Left ventricle myocardium inferior (tissue), 1 donor: ENCODE data around the gene NANS. TPM values are rescaled to one million over a fixed set of nuclear protein-coding genes. Genes with fewer than 3 reads are reported as not detected.
A peak's percentile ranks its signal among the peaks of the same experiment; 100 is the strongest.
"Not testable (repeated sequence)": the region's sequence is repeated elsewhere in the genome, so short reads cannot be mapped to it uniquely, and the experiment has no call there.

Source experiments
- DNase-seq: peaks from one replicate; pipeline ENCODE4 v3.0.0-alpha.2; 2020
- H3K27ac ChIP-seq: fragments of 200-600 bp; replicated peaks from 2 replicates; pipeline ENCODE4 v1.8.0; 2021
- H3K27me3 ChIP-seq: fragments of 200-600 bp; 2 replicates; pipeline ENCODE4 v1.8.0; 2021; ENCODE audit warnings: low read depth
- H3K36me3 ChIP-seq: fragments of 200-600 bp; 2 replicates; pipeline ENCODE4 v1.8.0; 2021
- H3K4me1 ChIP-seq: fragments of 200-600 bp; 2 replicates; pipeline ENCODE4 v1.8.0; 2021
- H3K4me3 ChIP-seq: fragments of 200-600 bp; 2 replicates; pipeline ENCODE4 v1.8.0; 2021; ENCODE audit warnings: mild to moderate bottlenecking, moderate library complexity
- H3K9me3 ChIP-seq: fragments of 200-600 bp; replicated peaks from 2 replicates; pipeline ENCODE4 v1.8.0; 2021
- CTCF ChIP-seq: fragments of 200-600 bp; IDR thresholded peaks from 2 replicates; pipeline ENCODE4 v1.8.0; 2021; ENCODE audit warnings: antibody characterized with exemption, mild to moderate bottlenecking, borderline replicate concordance
- intact Hi-C: fragments of 100-400 bp; cut with micrococcal nuclease; formaldehyde crosslinking; loops from one replicate; pipeline ENCODE4 v1.11.0; 2022
- total RNA-seq: library from RNA; stranded (reverse); fragmentation: NEBNext Ultra II Directional; extraction: Animal tissue kit (Norgen Biotek cat#: 25700); gene quantifications from one replicate; pipeline ENCODE4 v1.2.1, GENCODE V29; 2021
- donor health status: DM: no; HTN: yes; CAD: no; lungs with severe emphysema.

Gene NANS
- total RNA-seq, 1 donor from 2014 or later, result 38.6 TPM

DNA sequence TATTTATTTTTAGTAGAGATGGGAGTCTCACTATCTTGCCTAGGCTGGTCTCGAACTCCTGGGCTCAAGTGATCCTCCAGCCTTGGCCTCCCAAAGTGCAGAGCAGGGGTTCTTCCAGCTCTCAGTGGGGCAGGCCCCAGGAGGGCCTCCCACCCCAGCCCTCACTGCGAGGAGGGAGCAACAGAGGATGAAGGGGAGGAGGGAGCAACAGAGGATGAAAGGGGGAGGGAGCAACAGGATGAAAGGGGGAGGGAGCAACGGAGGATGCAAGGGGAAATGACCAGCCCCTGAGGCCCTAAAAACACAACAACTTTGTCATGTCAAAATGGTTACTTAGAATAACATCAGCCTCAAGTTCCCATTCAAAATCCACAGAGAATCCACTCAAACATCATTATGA, 52.5 kb downstream of the NANS start:
- TF ChIP-seq CTCF, result no peak
- H3K9me3 ChIP-seq, result peaks cover 14% of the 10 kb centered on the region
- H3K4me3 ChIP-seq, result no peak overlapping the region
- intact Hi-C loops, result no loop called here
- DNase-seq, result no peak
- H3K27me3 ChIP-seq, result no peaks in the 10 kb centered on the region
- no peak overlapping the region for H3K27ac ChIP-seq
- H3K36me3 ChIP-seq, result peaks cover 8% of the 10 kb centered on the region
- no peaks in the 10 kb centered on the region for H3K4me1 ChIP-seq

GRCh38 chr9:98117097-98117496, 60.6 kb downstream of the NANS start:
- DNase-seq, H3K4me3 ChIP-seq, H3K9me3 ChIP-seq, H3K36me3 ChIP-seq, H3K27ac ChIP-seq, intact Hi-C loops: not testable (repeated sequence)
- peaks cover 25% of the 10 kb centered on the region for H3K4me1 ChIP-seq
- H3K27me3 ChIP-seq, result peaks cover 12% of the 10 kb centered on the region

DNA sequence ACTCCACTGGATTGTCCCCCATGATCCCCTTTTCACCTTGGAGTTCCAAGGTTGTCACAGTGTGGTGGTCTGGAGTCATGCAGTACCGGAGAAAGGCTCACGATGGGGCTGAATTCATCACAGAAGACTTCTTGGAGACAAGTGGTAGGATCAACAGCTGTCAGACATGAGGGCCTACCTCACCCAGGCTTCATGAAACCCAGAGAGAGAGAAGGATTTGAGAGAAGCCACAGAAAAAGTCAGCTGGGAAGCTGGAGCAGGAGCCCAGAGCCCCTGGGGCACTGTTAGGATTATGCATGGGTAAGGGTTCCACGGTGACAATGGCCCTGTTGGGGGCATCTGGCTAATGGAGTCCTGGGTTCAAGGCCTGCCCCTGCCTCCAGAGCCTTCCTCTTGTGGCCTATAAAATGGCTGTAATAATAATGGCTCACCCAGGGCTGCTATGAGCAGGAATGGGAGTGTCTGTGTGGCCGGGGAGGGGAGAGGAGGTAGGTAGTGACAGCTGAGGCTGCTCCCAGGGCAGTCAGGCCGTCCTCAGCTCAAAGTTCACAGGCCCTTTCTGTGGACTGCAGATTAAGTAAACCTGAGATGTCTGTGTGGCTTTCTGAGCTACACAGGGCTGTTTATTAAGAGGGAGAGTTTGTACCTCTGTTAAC, 61.6 kb downstream of the NANS start:
- Histone ChIP-seq H3K4me1 (peaks cover 25% of the 10 kb centered on the region), H3K4me3 (peak overlapping the region; percentile 80), H3K27me3 (peaks cover 12% of the 10 kb centered on the region), H3K9me3 (no peaks in the 10 kb centered on the region), H3K27ac (peak overlapping the region; percentile 39), H3K36me3 (no peaks in the 10 kb centered on the region)
- no peak for TF ChIP-seq CTCF
- intact Hi-C loops, result no loop called here
- no peak for DNase-seq

- peaks cover 25% of the 10 kb centered on the region for H3K4me1 ChIP-seq
- no peaks in the 10 kb centered on the region for H3K36me3 ChIP-seq
- peak; percentile 54 for DNase-seq
- intact Hi-C loops, result no loop called here
- peak within 1 kb of the TSS; percentile 39 for H3K27ac ChIP-seq
- peak within 1 kb of the TSS; percentile 80 for H3K4me3 ChIP-seq
- H3K9me3 ChIP-seq, result no peaks in the 10 kb centered on the region
- peak; percentile 23 for TF ChIP-seq CTCF
- H3K27me3 ChIP-seq, result peaks cover 12% of the 10 kb centered on the region
Measured at GRCh38 chr9:98118640-98119601, 62.4 kb downstream of the NANS start, which contains the start of gene TRIM14. Gene TRIM14, minus strand, starts transcription at chr9:98119222. Its CDS starts 34 bp downstream, at chr9:98119188.

- no peaks in the 10 kb centered on the region for H3K36me3 ChIP-seq
- H3K4me3 ChIP-seq, result no peak overlapping the region
- H3K27me3 ChIP-seq, result peaks cover 12% of the 10 kb centered on the region
- DNase-seq, result no peak
- no peak for TF ChIP-seq CTCF
- no peaks in the 10 kb centered on the region for H3K9me3 ChIP-seq
- peak overlapping the region; percentile 39 for H3K27ac ChIP-seq
- H3K4me1 ChIP-seq, result peaks cover 25% of the 10 kb centered on the region
- intact Hi-C loops, result no loop called here
Measured at GRCh38 chr9:98120476-98120875, 63.9 kb downstream of the NANS start.
